Omental fat pad (tissue), 4 donors: ENCODE data around the gene GDPD5. TPM values are rescaled to one million over a fixed set of nuclear protein-coding genes. Genes with fewer than 3 reads are reported as not detected.

Experiments
- ATAC-seq: fragments of 150-250 bp; one replicate; pipeline ENCODE4 v1.9.1; 2016; ENCODE audit warnings: mild to moderate bottlenecking, moderate library complexity; ENCODE audit not compliant: low FRiP score
- DNase-seq: peaks from one replicate; pipeline ENCODE4 v3.0.0-alpha.2; 2019; ENCODE audit warnings: low spot score
- total RNA-seq, 4 donors: library from RNA; depleted of rRNA; stranded (reverse); fragments of >200 nt; gene quantifications; one replicate each; pipeline ENCODE4 v1.1.0, GENCODE V29; 2016
- TF ChIP-seq, protein P1 (sequence below), 3 donors: fragments of 450-650 bp; IDR thresholded peaks; one replicate each; pipeline ENCODE4 v1.5.1; 2016 to 2017; ENCODE audit warnings: antibody characterized with exemption in 3 of 3, mild to moderate bottlenecking in 3 of 3, moderate library complexity in 2 of 3

The GDPD5 gene
- total RNA-seq, 4 donors from 2014 or later = 23.6 to 34.7 (median 31.7) TPM

DNA sequence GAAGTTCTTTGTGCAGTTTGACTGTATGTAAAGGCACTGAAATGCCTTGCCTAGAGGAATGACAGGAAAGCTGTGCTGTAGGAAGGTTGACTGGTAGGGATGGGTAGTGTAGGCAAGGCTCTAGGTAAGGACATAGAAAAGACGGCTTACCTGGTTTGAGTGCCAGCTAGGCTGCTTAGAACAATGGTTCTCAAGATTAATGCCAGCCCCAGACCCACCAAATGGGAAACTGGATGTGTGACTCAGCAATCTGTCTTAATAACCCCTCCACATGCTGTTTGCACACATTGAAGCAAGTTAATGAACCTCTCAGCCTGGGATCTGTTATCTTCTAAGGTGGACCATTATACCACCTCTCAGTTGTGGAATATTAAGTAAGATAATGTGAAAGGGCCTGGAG is 122.7 kb downstream of the GDPD5 start:
- TF ChIP-seq, protein P1, sequence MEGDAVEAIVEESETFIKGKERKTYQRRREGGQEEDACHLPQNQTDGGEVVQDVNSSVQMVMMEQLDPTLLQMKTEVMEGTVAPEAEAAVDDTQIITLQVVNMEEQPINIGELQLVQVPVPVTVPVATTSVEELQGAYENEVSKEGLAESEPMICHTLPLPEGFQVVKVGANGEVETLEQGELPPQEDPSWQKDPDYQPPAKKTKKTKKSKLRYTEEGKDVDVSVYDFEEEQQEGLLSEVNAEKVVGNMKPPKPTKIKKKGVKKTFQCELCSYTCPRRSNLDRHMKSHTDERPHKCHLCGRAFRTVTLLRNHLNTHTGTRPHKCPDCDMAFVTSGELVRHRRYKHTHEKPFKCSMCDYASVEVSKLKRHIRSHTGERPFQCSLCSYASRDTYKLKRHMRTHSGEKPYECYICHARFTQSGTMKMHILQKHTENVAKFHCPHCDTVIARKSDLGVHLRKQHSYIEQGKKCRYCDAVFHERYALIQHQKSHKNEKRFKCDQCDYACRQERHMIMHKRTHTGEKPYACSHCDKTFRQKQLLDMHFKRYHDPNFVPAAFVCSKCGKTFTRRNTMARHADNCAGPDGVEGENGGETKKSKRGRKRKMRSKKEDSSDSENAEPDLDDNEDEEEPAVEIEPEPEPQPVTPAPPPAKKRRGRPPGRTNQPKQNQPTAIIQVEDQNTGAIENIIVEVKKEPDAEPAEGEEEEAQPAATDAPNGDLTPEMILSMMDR (IDR thresholded peaks at IDR 0.05) = no peak
- DNase-seq (no peak), ATAC-seq (no peak)

GRCh38 chr11:75402002-75402773 is 123.6 kb downstream of the GDPD5 start:
- ATAC-seq = no peak
- TF ChIP-seq, protein P1 (IDR thresholded peaks at IDR 0.05) = no peak
- no peak for DNase-seq

DNA sequence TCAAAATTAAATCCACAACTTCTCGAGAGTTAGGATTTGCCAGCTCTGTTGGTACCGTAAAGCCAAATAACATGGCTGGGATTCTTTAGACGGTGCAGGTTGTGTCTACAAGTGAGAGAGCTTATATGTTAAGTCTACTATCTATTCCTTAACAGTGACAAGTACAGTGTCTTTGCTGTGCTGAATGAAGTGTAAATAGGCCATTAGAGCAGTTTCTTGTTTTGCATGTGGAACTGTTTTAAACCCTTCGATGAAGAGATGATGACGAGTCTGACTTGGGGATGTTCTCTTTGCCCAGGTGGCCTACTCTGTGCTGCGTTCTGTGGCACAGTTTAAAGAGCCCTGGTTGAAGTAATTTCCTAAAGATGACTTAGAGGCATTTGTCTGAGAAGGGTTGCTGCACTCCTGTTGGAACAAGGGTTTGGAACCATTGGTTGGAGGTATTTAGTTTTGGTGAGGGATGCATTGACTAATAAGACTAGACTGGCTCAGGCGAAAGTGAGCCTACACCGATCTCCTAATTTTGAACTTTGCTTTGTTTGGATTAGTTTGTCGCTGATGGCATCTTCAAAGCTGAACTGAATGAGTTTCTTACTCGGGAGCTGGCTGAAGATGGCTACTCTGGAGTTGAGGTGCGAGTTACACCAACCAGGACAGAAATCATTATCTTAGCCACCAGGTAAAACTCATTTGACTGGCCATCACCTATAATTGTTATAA is 125.4 kb downstream of the GDPD5 start:
- TF ChIP-seq, protein P1 (IDR thresholded peaks at IDR 0.05) = no peak
- ATAC-seq (no peak), DNase-seq (no peak)

DNA sequence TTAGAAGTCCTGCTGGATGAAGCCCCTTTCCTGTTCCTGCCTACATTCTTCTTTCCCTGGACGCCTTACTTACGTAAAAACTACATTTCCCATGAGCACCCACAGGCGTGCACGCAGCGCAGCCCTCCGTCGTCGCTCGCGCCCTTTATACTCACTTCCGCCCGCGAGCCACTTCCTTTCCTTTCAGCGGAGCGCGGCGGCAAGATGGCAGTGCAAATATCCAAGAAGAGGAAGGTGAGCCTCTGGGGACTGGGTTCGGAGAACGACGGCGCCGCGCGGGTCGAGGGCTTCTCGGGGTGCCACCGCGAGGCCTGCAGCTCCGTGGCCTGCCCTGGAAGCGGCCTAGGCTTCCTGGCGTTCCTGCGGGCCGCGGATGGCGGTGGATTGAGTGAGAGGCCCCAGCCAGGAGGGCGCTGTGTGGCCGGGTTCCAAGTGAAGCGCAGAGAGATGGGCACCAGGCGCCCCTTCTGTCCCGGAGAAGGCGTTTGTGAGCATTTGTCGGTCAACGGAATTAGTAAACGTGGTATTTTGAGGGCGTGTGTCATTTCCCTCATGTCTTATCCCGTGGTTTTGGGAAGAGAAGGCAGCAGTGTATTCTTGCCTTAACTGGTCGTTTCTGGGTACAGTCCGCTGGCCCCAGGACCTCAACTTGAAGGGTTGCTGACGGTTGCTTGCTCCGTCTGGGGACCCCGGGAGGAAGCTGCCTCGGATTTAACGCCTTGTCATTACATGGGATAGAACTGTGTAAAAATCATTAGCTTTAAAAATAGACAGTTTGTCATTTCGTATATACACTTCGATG is 126.2 kb downstream of the GDPD5 start, which contains the start of gene RPS3:
Gene RPS3 (plus strand): TSS at position 175 of the 802 bp plus-strand sequence. CDS start 30 bp downstream, at position 205.
- DNase-seq (peak; percentile 87), ATAC-seq (peak; percentile 84)
- TF ChIP-seq, protein P1 (IDR thresholded peaks at IDR 0.05) = no peak

GRCh38 chr11:75398906-75399305 is 126.8 kb downstream of the GDPD5 start:
- TF ChIP-seq, protein P1 (IDR thresholded peaks at IDR 0.05) = no peak
- no peak for DNase-seq

GRCh38 chr11:75394085-75394840 is 131.5 kb downstream of the GDPD5 start:
- DNase-seq (no peak), ATAC-seq (no peak)
- TF ChIP-seq, protein P1 (IDR thresholded peaks at IDR 0.05) = no peak

More at GRCh38 chr11:75398906-75399305, 126.8 kb downstream of the GDPD5 start:
- no peak for ATAC-seq
